Neural progenitor cell (in vitro differentiated cells): Measurements from ENCODE around the gene HEXB. TPM values are rescaled to one million over a fixed set of nuclear protein-coding genes. Genes with fewer than 3 reads are reported as not detected.

Experiments used
- DNase-seq: peaks from one replicate; pipeline ENCODE4 v3.0.0-alpha.2; 2016; ENCODE audit warnings: low spot score
- H2AFZ ChIP-seq: fragments of 200-600 bp; sonication (generic); replicated peaks from 2 replicates; pipeline ENCODE4 v1.6.1; 2016; ENCODE audit warnings: antibody characterized with exemption
- H3F3A ChIP-seq: fragments of 200-600 bp; sonication (generic); 2 replicates; pipeline ENCODE4 v1.6.1; 2016; ENCODE audit warnings: antibody characterized with exemption, low read depth
- H3K27ac ChIP-seq: fragments of 200-600 bp; sonication (generic); 2 replicates; pipeline ENCODE4 v1.5.1; 2016; ENCODE audit warnings: mild to moderate bottlenecking
- H3K27me3 ChIP-seq: fragments of 200-600 bp; sonication (generic); 2 replicates; pipeline ENCODE4 v1.6.1; 2016; ENCODE audit warnings: mild to moderate bottlenecking, moderate library complexity
- H3K36me3 ChIP-seq: fragments of 200-600 bp; sonication (generic); 2 replicates; pipeline ENCODE4 v1.5.1; 2016
- H3K4me1 ChIP-seq: fragments of 200-600 bp; sonication (generic); 2 replicates; pipeline ENCODE4 v1.6.1; 2016; ENCODE audit warnings: mixed run types
- H3K4me2 ChIP-seq: fragments of 200-600 bp; sonication (generic); 2 replicates; pipeline ENCODE4 v1.6.1; 2016
- H3K4me3 ChIP-seq: fragments of 200-600 bp; sonication (generic); 2 replicates; pipeline ENCODE4 v1.5.1; 2016
- H3K79me2 ChIP-seq: fragments of 200-600 bp; sonication (generic); 2 replicates; pipeline ENCODE4 v1.6.1; 2016; ENCODE audit warnings: low read depth
- H3K9ac ChIP-seq: fragments of 200-600 bp; sonication (generic); 2 replicates; pipeline ENCODE4 v1.6.1; 2016
- H3K9me3 ChIP-seq: fragments of 200-600 bp; sonication (generic); 2 replicates; pipeline ENCODE4 v1.5.1; 2016; ENCODE audit warnings: low read depth
- H4K20me1 ChIP-seq: fragments of 200-600 bp; sonication (generic); 2 replicates; pipeline ENCODE4 v1.6.1; 2016; ENCODE audit warnings: low read depth
- H3K27ac Mint-ChIP-seq: 3 replicates; pipeline ENCODE4 v1.8.0; 2021; ENCODE audit warnings: mixed read lengths
- H3K27me3 Mint-ChIP-seq: 2 replicates; pipeline ENCODE4 v1.8.0; 2022; ENCODE audit warnings: low read depth, mild to moderate bottlenecking, inconsistent platforms, moderate library complexity, mixed read lengths; ENCODE audit not compliant: insufficient read depth
- H3K36me3 Mint-ChIP-seq: 3 replicates; pipeline ENCODE4 v1.8.0; 2021; ENCODE audit warnings: mixed read lengths
- H3K4me1 Mint-ChIP-seq: 3 replicates; pipeline ENCODE4 v1.8.0; 2021; ENCODE audit warnings: mixed read lengths
- H3K4me3 Mint-ChIP-seq: 3 replicates; pipeline ENCODE4 v1.8.0; 2021; ENCODE audit warnings: mild to moderate bottlenecking, moderate library complexity, mixed read lengths
- H3K9me3 Mint-ChIP-seq: 3 replicates; pipeline ENCODE4 v1.8.0; 2020; ENCODE audit warnings: mixed read lengths
- CTCF ChIP-seq: fragments of 200-600 bp; sonication (generic); IDR thresholded peaks from 2 replicates; pipeline ENCODE4 v1.5.1; 2017; ENCODE audit warnings: antibody characterized with exemption, mild to moderate bottlenecking
- EZH2 ChIP-seq: fragments of 200-600 bp; sonication (generic); IDR thresholded peaks from 2 replicates; pipeline ENCODE4 v1.6.1; 2017; ENCODE audit warnings: antibody characterized with exemption, mild to moderate bottlenecking, moderate library complexity
- EZH2phosphoT487 ChIP-seq: fragments of 200-600 bp; sonication (generic); IDR thresholded peaks from 2 replicates; pipeline ENCODE4 v1.6.1; 2017; ENCODE audit warnings: antibody characterized with exemption
- total RNA-seq: library from RNA; depleted of rRNA; stranded (reverse); fragments of >200 nt; gene quantifications from 2 replicates; pipeline ENCODE4 v1.2.3, GENCODE V29; 2015; ENCODE audit warnings: low replicate concordance

The HEXB gene
- total RNA-seq, 1 donor from 2014 or later = 65.6 TPM

GRCh38 chr5:74664551-74664950 is 20.5 kb upstream of the HEXB start:
- H3K27ac Mint-ChIP-seq = no peak overlapping the region
- Histone ChIP-seq H3K4me2 (no peak overlapping the region), H3K27me3 (no peaks in the 10 kb centered on the region), H3F3A (no peaks in the 10 kb centered on the region), H3K4me1 (peaks cover 8% of the 10 kb centered on the region), H3K9me3 (no peaks in the 10 kb centered on the region), H2AFZ (no peak overlapping the region), H3K9ac (no peak overlapping the region), H3K79me2 (no peaks in the 10 kb centered on the region), H3K4me3 (no peak overlapping the region), H3K27ac (no peak overlapping the region), H3K36me3 (no peaks in the 10 kb centered on the region), H4K20me1 (no peaks in the 10 kb centered on the region)
- H3K9me3 Mint-ChIP-seq = no peaks in the 10 kb centered on the region
- no peak for TF ChIP-seq EZH2
- TF ChIP-seq EZH2phosphoT487 = no peak
- no peak for TF ChIP-seq CTCF
- peaks cover 3% of the 10 kb centered on the region for H3K27me3 Mint-ChIP-seq
- H3K36me3 Mint-ChIP-seq = no peaks in the 10 kb centered on the region
- peaks cover 14% of the 10 kb centered on the region for H3K4me1 Mint-ChIP-seq
- no peak overlapping the region for H3K4me3 Mint-ChIP-seq
- DNase-seq = no peak

- no peak overlapping the region for H3K27ac ChIP-seq
Observed at GRCh38 chr5:74665273-74665672, 19.8 kb upstream of the HEXB start.

GRCh38 chr5:74665816-74666215 is 19.2 kb upstream of the HEXB start:
- Mint-ChIP-seq H3K36me3 (no peaks in the 10 kb centered on the region), H3K4me3 (no peak overlapping the region), H3K27me3 (peaks cover 4% of the 10 kb centered on the region), H3K4me1 (peaks cover 9% of the 10 kb centered on the region), H3K9me3 (no peaks in the 10 kb centered on the region), H3K27ac (no peak overlapping the region)
- Histone ChIP-seq H3K4me3 (no peak overlapping the region), H3K27ac (no peak overlapping the region), H3K4me1 (no peaks in the 10 kb centered on the region), H3K4me2 (no peak overlapping the region), H4K20me1 (no peaks in the 10 kb centered on the region), H3K36me3 (no peaks in the 10 kb centered on the region), H2AFZ (no peak overlapping the region), H3F3A (no peaks in the 10 kb centered on the region), H3K79me2 (no peaks in the 10 kb centered on the region), H3K9me3 (no peaks in the 10 kb centered on the region), H3K27me3 (no peaks in the 10 kb centered on the region), H3K9ac (no peak overlapping the region)
- TF ChIP-seq EZH2 = no peak
- no peak for TF ChIP-seq EZH2phosphoT487
- no peak for TF ChIP-seq CTCF
- no peak for DNase-seq

More at GRCh38 chr5:74665273-74665672, 19.8 kb upstream of the HEXB start:
- H3K79me2 ChIP-seq = no peaks in the 10 kb centered on the region
- H3K9me3 ChIP-seq = no peaks in the 10 kb centered on the region
- no peaks in the 10 kb centered on the region for H3K27me3 ChIP-seq
- H3K4me2 ChIP-seq = no peak overlapping the region
- no peak overlapping the region for H3K4me3 ChIP-seq
- H2AFZ ChIP-seq = no peak overlapping the region
- TF ChIP-seq EZH2phosphoT487 (no peak), CTCF (no peak), EZH2 (no peak)
- Mint-ChIP-seq H3K4me1 (peaks cover 12% of the 10 kb centered on the region), H3K27me3 (peaks cover 4% of the 10 kb centered on the region), H3K36me3 (no peaks in the 10 kb centered on the region), H3K27ac (no peak overlapping the region), H3K4me3 (no peak overlapping the region), H3K9me3 (no peaks in the 10 kb centered on the region)
- no peaks in the 10 kb centered on the region for H3K36me3 ChIP-seq
- no peak for DNase-seq
- H3K4me1 ChIP-seq = peaks cover 5% of the 10 kb centered on the region
- H4K20me1 ChIP-seq = no peaks in the 10 kb centered on the region
- H3F3A ChIP-seq = no peaks in the 10 kb centered on the region
- no peak overlapping the region for H3K9ac ChIP-seq
